ENCODE data around the gene KLHL29.
A peak's percentile ranks its signal among the peaks of the same experiment; 100 is the strongest.

KLHL29 gene

DNA sequence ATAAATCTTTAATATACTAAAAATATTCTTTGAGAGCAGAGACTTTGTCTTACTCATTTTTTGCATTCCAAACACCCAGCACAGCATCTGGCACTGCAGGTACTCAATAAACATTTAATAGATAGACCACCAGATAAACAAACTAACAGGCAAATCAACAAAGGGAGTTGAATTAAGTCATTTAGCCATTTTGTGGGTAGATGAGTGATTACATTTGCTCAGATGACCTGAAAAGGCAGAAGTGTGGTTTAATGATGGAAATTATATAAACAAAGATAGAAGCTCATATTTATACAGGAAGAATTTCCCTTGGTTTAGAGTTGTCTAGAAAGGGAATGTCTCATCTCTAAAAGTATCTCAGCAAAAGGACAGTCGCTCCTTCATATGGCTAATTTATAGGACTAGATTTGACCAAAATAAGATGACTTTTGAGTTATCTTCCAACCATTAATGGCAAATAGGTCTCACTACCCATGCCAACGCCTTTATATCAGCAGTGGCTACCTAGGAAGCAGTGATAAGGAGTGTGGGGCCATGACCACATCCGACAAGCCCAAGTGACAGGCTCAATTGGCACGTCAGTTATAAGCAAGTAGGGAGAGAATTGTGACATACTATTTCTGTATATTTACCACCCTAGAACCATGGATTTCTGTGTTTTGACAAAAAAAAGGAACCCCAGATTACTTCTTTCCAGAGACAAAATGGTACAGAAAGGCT, 368.5 kb downstream of the KLHL29 start:
- no peak for TF ChIP-seq MYC (IDR thresholded peaks at IDR 0.05; ENCODE audit: low read depth, low read length)
- TF ChIP-seq POLR2A (IDR thresholded peaks at IDR 0.05; ENCODE audit: extremely low read depth, insufficient read length): no peak
- TF ChIP-seq, protein P1, sequence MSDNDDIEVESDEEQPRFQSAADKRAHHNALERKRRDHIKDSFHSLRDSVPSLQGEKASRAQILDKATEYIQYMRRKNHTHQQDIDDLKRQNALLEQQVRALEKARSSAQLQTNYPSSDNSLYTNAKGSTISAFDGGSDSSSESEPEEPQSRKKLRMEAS (IDR thresholded peaks at IDR 0.05; ENCODE audit: low read depth, low read length): no peak
- TF ChIP-seq, protein P2, sequence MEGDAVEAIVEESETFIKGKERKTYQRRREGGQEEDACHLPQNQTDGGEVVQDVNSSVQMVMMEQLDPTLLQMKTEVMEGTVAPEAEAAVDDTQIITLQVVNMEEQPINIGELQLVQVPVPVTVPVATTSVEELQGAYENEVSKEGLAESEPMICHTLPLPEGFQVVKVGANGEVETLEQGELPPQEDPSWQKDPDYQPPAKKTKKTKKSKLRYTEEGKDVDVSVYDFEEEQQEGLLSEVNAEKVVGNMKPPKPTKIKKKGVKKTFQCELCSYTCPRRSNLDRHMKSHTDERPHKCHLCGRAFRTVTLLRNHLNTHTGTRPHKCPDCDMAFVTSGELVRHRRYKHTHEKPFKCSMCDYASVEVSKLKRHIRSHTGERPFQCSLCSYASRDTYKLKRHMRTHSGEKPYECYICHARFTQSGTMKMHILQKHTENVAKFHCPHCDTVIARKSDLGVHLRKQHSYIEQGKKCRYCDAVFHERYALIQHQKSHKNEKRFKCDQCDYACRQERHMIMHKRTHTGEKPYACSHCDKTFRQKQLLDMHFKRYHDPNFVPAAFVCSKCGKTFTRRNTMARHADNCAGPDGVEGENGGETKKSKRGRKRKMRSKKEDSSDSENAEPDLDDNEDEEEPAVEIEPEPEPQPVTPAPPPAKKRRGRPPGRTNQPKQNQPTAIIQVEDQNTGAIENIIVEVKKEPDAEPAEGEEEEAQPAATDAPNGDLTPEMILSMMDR (IDR thresholded peaks at IDR 0.05; ENCODE audit: low read depth, low read length): no peak
- H3K4me3 ChIP-seq (ENCODE audit: low read depth, low read length): no peak overlapping the region
- no peak for DNase-seq (ENCODE audit: low read depth)

DNA sequence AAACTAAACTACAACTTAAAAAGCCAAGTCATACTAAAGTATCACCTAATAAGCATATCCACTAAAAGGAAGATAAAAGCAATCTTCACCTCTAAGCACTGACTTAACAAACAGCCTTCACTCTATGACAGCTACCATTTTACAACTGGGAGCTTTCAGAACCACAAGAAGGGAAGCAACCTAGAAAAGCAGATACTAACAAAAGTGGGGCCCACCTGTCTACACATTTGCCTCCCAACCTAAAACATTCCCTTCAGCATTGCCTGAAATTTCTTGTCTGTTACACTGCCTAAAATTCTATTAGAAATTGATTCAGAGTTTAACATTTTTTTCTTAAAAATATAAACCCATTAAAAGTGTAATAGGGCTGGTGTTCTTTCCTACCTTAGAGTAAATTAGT, 370.0 kb downstream of the KLHL29 start:
- no peak for DNase-seq (ENCODE audit: low read depth)
- no peak overlapping the region for H3K4me3 ChIP-seq (ENCODE audit: low read depth, low read length)
- TF ChIP-seq, protein P1 (IDR thresholded peaks at IDR 0.05; ENCODE audit: low read depth, low read length): no peak
- TF ChIP-seq POLR2A (IDR thresholded peaks at IDR 0.05; ENCODE audit: extremely low read depth, insufficient read length) (no peak), MYC (IDR thresholded peaks at IDR 0.05; ENCODE audit: low read depth, low read length) (no peak)
- TF ChIP-seq, protein P2 (IDR thresholded peaks at IDR 0.05; ENCODE audit: low read depth, low read length): no peak

DNA sequence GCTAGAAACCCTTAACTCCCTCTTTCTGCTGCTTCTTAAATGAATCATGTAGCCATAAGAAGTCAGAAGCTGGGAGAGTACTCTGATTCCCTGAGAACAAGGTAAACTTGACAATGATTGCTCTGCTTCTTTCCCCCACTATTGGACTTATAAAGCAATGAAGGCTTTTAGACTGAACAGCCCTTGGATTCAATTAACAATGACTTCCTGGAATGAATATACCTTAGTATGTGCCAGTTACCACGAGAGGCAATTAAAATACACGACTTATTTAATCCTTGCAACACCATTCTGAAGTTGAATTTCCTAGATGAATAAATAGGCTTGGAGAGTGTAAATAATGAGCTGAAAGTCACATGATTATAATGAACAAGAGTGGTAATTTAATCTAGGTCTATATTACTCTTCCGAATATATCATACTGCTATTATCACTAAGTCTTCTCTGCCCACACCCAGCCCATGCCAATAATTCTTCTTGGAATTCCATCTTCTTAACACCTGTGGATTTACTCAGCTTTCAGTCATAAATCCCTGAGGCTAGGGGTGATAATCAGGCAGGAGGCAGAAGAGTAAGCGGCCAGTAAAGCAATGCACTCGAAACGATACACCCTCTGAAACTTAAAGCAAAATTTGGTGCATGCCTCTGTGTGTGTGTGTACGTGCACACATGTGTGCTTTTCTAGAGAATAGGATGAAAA, 371.8 kb downstream of the KLHL29 start:
- TF ChIP-seq, protein P1 (IDR thresholded peaks at IDR 0.05; ENCODE audit: low read depth, low read length): no peak
- TF ChIP-seq MYC (IDR thresholded peaks at IDR 0.05; ENCODE audit: low read depth, low read length): no peak
- TF ChIP-seq, protein P2 (IDR thresholded peaks at IDR 0.05; ENCODE audit: low read depth, low read length): no peak
- TF ChIP-seq POLR2A (IDR thresholded peaks at IDR 0.05; ENCODE audit: extremely low read depth, insufficient read length): no peak
- no peak overlapping the region for H3K4me3 ChIP-seq (ENCODE audit: low read depth, low read length)
- DNase-seq (ENCODE audit: low read depth): no peak

DNA sequence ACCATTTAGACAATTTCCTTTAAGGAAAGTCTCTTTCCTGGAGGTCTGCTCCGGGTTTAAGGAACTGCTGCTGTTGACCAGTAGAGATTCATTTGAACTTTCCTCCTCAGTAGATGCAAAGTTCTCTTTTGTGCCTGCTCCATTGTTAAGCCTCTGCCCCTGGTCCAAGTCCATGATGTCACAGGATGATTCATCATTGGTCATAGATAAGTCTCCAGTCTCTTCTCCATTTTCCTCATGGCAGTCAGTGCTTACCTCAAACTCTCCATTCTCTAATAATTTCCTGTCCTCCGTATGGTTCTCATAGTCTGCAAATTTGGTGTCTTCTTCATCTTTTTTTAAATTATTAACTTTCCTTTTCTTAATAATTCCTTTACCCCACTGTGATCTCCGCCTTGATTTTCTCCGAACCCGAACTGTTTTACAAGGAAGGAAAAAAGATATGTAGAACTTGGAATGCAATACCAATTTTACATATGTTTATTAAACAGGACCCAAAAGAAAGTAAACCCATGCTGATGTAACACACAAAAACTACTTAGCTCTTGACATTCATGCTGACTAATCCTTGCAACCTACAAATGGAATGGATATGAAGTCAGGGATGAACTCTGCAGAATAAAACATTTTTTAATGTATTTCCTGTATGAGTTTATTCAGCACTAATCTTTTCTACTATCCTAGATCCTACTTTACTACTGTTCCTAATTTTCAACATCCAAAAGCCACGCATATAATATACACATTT, 372.9 kb downstream of the KLHL29 start:
- DNase-seq (ENCODE audit: low read depth): peak; percentile 69
- H3K4me3 ChIP-seq (ENCODE audit: low read depth, low read length): no peak overlapping the region

More for the DNA sequence above, 372.9 kb downstream of the KLHL29 start:
- TF ChIP-seq POLR2A (IDR thresholded peaks at IDR 0.05; ENCODE audit: extremely low read depth, insufficient read length): no peak
- TF ChIP-seq, protein P2 (IDR thresholded peaks at IDR 0.05; ENCODE audit: low read depth, low read length): no peak
- no peak for TF ChIP-seq MYC (IDR thresholded peaks at IDR 0.05; ENCODE audit: low read depth, low read length)
- TF ChIP-seq, protein P1 (IDR thresholded peaks at IDR 0.05; ENCODE audit: low read depth, low read length): no peak

Data from NB4 (cell line).